Gastroesophageal sphincter (tissue), 4 donors: ENCODE results near the gene NR2F6. TPM values are rescaled to one million over a fixed set of nuclear protein-coding genes. Genes with fewer than 3 reads are reported as not detected.

Source experiments
- ATAC-seq: fragments of 150-250 bp; one replicate; pipeline ENCODE4 v1.9.1; 2016; ENCODE audit warnings: mild to moderate bottlenecking, moderate library complexity
- H3K27ac ChIP-seq, 4 donors: fragments of 200-600 bp; sonication (generic) in 3 of 4; 1 replicate in 3 of 4; 2 replicates in 1 of 4; pipeline ENCODE4 v1.5.1; 2016 to 2019
- H3K27me3 ChIP-seq: fragments of 200-600 bp; sonication (generic); one replicate; pipeline ENCODE4 v1.5.1; 2019
- H3K36me3 ChIP-seq, 2 donors: fragments of 200-600 bp; sonication (generic); one replicate each; pipeline ENCODE4 v1.5.1; 2019; ENCODE audit warnings: control low read depth in 1 of 2
- H3K4me1 ChIP-seq, 3 donors: fragments of 200-600 bp; sonication (generic); 1 replicate in 2 of 3; 2 replicates in 1 of 3; pipeline ENCODE4 v1.5.1; 2016 to 2019; ENCODE audit warnings: control low read depth in 2 of 3
- H3K4me3 ChIP-seq, 2 donors: fragments of 200-600 bp; sonication (generic); one replicate each; pipeline ENCODE4 v1.5.1; 2019; ENCODE audit warnings: mild to moderate bottlenecking in 1 of 2, moderate library complexity in 1 of 2
- H3K9me3 ChIP-seq, 3 donors: fragments of 200-600 bp; sonication (generic); one replicate each; pipeline ENCODE4 v1.5.1; 2017 to 2019; ENCODE audit warnings: control low read depth in 2 of 3
- EP300 ChIP-seq: sonication (generic); formaldehyde crosslinking; IDR thresholded peaks from one replicate; pipeline ENCODE4 v1.6.1; 2017; ENCODE audit warnings: antibody characterized with exemption, mild to moderate bottlenecking
- POLR2A ChIP-seq, 2 donors: fragments of 450-650 bp; IDR thresholded peaks; one replicate each; pipeline ENCODE4 v1.6.1; 2017; ENCODE audit warnings: antibody characterized with exemption in 2 of 2, mild to moderate bottlenecking in 2 of 2, moderate library complexity in 1 of 2
- POLR2AphosphoS5 ChIP-seq: sonication (generic); formaldehyde crosslinking; IDR thresholded peaks from one replicate; pipeline ENCODE4 v1.6.1; 2017; ENCODE audit warnings: antibody characterized with exemption
- WGBS, 2 donors: methylation state at CpG; one replicate each; pipeline ENCODE4 v1.1.5; 2018; ENCODE audit warnings: low coverage in 1 of 2; 5-methylcytosine and 5-hydroxymethylcytosine counted together
- total RNA-seq, 4 donors: library from RNA; depleted of rRNA; stranded (reverse); fragments of >200 nt; gene quantifications; one replicate each; pipeline ENCODE4 v1.1.0, GENCODE V29; 2016
- TF ChIP-seq, protein P1 (sequence below), 4 experiments: fragments of 200-600 bp in 2 of 4; fragments of 450-650 bp in 2 of 4; sonication (generic) in 1 of 4; IDR thresholded peaks; one replicate each; pipeline ENCODE4 v1.5.1; 2017 to 2019; ENCODE audit warnings: antibody characterized with exemption in 4 of 4, mild to moderate bottlenecking in 2 of 4, moderate library complexity in 2 of 4

Gene NR2F6
- total RNA-seq, 4 donors from 2014 or later: 33.9 to 71.9 (median 60.2) TPM

GRCh38 chr19:17211547-17212446 is 33.9 kb downstream of the NR2F6 start:
- no peak for ATAC-seq
- H3K4me3 ChIP-seq: no peak overlapping the region
- peaks cover 0 to 70% of the 10 kb centered on the region in 2 donors for H3K36me3 ChIP-seq
- H3K27me3 ChIP-seq: no peaks in the 10 kb centered on the region
- WGBS, 2 donors: 71% methylated on average over 1 to 5 of the region's 58 CpGs
- H3K9me3 ChIP-seq: no peaks in the 10 kb centered on the region
- H3K27ac ChIP-seq: no peak overlapping the region
- H3K4me1 ChIP-seq: peaks cover 0 to 21% (median 10%) of the 10 kb centered on the region in 3 donors
- TF ChIP-seq EP300 (no peak), POLR2AphosphoS5 (no peak), POLR2A (IDR thresholded peaks at IDR 0.05) (no peak)
- TF ChIP-seq, protein P1, sequence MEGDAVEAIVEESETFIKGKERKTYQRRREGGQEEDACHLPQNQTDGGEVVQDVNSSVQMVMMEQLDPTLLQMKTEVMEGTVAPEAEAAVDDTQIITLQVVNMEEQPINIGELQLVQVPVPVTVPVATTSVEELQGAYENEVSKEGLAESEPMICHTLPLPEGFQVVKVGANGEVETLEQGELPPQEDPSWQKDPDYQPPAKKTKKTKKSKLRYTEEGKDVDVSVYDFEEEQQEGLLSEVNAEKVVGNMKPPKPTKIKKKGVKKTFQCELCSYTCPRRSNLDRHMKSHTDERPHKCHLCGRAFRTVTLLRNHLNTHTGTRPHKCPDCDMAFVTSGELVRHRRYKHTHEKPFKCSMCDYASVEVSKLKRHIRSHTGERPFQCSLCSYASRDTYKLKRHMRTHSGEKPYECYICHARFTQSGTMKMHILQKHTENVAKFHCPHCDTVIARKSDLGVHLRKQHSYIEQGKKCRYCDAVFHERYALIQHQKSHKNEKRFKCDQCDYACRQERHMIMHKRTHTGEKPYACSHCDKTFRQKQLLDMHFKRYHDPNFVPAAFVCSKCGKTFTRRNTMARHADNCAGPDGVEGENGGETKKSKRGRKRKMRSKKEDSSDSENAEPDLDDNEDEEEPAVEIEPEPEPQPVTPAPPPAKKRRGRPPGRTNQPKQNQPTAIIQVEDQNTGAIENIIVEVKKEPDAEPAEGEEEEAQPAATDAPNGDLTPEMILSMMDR (IDR thresholded peaks at IDR 0.05): no peak

GRCh38 chr19:17210296-17210695 is 35.4 kb downstream of the NR2F6 start:
- Histone ChIP-seq H3K4me1 (peaks cover 0 to 8% (median 3%) of the 10 kb centered on the region in 3 donors), H3K27ac (no peak overlapping the region), H3K36me3 (peaks cover 0 to 82% of the 10 kb centered on the region in 2 donors), H3K9me3 (no peaks in the 10 kb centered on the region), H3K27me3 (no peaks in the 10 kb centered on the region), H3K4me3 (no peak overlapping the region)
- ATAC-seq: no peak
- TF ChIP-seq EP300: no peak
- TF ChIP-seq, protein P1 (IDR thresholded peaks at IDR 0.05): no peak
- no peak for TF ChIP-seq POLR2A (IDR thresholded peaks at IDR 0.05)
- TF ChIP-seq POLR2AphosphoS5: no peak
- 67 to 100% methylated on average over 1 to 3 of the region's 14 CpGs for WGBS, 2 donors

DNA sequence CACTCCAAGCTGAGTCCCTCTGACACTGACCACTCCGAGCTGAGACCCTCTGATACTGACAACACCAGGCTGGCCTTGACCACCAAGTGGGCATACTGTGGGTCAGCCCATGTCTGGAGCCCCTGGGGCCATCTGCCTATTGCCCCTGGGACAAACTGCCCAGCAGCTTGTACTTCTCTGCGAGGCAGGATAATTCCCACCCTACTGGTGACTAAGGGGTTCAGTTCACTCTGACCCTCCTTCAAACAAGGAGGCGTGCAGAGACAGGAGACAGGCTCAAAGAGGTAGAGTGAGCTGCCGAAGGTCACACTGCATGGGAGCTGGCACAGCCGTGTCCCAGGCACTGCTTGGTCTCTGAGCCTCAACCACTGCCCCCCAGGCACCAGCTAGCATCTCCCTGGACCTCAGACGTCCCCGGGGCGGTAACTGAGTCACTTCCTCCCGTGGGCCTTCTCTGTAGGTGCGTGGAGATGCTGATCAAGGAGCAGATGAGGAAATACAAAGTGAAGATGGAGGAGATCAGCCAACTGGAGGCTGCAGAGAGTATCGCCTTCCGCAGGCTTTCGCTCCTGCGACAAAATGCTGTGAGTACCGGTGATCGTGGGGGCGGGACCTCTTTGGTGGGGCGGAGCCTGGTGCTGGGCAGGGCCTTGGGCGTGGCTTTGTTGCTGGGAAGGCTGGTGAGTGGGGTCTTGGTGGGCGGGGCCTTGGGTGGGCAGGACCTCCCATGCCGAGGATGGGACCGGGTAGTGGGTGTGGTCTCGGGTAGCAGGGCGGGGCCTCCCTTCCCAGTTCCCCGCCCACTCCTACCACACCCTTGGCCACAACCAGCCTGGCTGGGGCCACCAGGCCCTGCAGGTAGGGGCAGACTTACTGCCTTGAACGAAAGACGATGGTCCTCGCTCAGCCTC is 36.3 kb downstream of the NR2F6 start:
- ATAC-seq: no peak
- 70 to 73% methylated on average over 3 to 8 of the region's 28 CpGs for WGBS, 2 donors
- H3K27me3 ChIP-seq: no peaks in the 10 kb centered on the region
- no peak overlapping the region for H3K4me3 ChIP-seq
- no peak overlapping the region for H3K27ac ChIP-seq
- H3K36me3 ChIP-seq: peaks cover 0 to 90% of the 10 kb centered on the region in 2 donors
- TF ChIP-seq, protein P1 (IDR thresholded peaks at IDR 0.05): no peak
- no peak for TF ChIP-seq POLR2AphosphoS5
- TF ChIP-seq POLR2A (IDR thresholded peaks at IDR 0.05): no peak
- no peak for TF ChIP-seq EP300
- peaks cover 0 to 2% (median 0%) of the 10 kb centered on the region in 3 donors for H3K4me1 ChIP-seq
- H3K9me3 ChIP-seq: no peaks in the 10 kb centered on the region

DNA sequence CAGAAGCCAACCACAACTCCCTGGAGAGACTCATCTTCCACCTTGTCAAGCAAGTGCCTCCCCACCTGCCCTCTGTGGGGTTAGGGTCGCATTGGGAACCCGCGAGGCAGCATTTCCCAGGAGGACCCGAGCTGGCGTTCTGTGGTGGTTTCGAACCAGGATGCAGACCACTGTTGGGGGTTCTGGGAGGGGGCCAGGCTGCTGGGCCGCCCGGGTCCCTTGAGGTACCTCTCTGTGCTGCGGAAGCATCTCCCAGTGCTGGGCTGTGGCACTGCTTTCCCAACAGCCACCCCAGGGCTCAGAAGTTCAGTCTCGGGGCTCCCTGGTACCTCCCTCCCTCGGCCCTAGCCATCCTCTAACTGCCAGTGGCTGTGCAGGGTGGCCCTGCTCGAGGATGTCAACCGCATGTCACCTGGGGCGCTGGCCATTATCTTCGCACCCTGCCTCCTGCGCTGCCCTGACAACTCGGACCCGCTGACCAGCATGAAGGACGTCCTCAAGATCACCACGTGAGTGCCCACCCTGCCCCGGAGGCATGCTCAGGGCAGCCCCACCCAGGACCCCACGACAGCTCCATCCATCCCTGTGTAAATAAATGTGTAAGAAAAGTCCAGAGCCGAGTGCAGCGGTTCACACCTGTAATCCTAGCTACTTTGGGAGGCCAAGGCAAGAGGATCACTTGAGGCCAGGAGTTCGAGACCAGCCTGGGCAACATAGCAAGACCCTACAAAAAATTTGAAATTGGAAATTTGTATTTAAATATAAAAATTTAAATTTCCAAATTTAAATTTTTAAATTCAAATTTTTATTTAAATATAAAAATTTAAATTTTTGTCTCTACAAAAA is 38.8 kb downstream of the NR2F6 start:
- H3K4me3 ChIP-seq: no peak overlapping the region
- no peaks in the 10 kb centered on the region for H3K4me1 ChIP-seq
- TF ChIP-seq POLR2A (IDR thresholded peaks at IDR 0.05): no peak
- 80 to 88% methylated on average over 2 to 3 of the region's 25 CpGs for WGBS, 2 donors
- H3K36me3 ChIP-seq: peaks cover 0 to 97% of the 10 kb centered on the region in 2 donors
- H3K27ac ChIP-seq: no peak overlapping the region
- no peaks in the 10 kb centered on the region for H3K27me3 ChIP-seq
- no peak for ATAC-seq
- H3K9me3 ChIP-seq: no peaks in the 10 kb centered on the region
